ENCODE measurements around the gene MSI2.

DNA sequence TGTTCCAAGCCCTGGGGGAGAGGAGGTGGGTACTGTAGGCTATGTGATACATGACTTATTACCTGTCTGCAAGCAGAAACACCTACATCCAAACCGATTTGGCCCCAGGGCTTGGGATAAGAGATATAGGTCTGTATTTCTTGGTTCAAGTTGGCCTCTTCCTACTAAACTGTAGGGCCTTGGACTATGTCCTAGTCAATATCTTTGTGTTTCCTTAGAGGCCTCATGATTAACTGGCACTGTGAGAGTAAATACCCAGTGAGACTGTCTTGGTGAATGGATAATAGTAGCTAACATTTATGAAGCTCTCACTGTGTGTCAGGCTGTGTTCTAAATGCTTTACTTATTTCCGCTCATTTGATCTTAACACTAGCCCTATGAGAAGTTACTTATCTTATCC, 70.0 kb downstream of the MSI2 start:
- TF ChIP-seq CTCF (IDR thresholded peaks at IDR 0.05) (no peak), POLR2A (IDR thresholded peaks at IDR 0.05) (no peak), EP300 (IDR thresholded peaks at IDR 0.05) (no peak), POLR2AphosphoS5 (IDR thresholded peaks at IDR 0.05) (no peak)

All from gastroesophageal sphincter (tissue), 3 donors.